ENCODE results near the gene DOC2B.
"Not testable (repeated sequence)": the region's sequence is repeated elsewhere in the genome, so short reads cannot be mapped to it uniquely, and the experiment has no call there.

Gene DOC2B

GRCh38 chr17:205148-205669 lies 23.8 kb upstream of the DOC2B start:
- Histone ChIP-seq H3K79me2 (no peaks in the 10 kb centered on the region), H3K9me3 (ENCODE audit: control insufficient read depth, low read length) (no peaks in the 10 kb centered on the region), H2AFZ (no peak overlapping the region), H3K4me1 (no peaks in the 10 kb centered on the region), H3K27me3 (ENCODE audit: control insufficient read depth, insufficient read depth, low read length) (no peaks in the 10 kb centered on the region), H3K36me3 (ENCODE audit: control insufficient read depth, insufficient read depth, low read length) (no peaks in the 10 kb centered on the region), H3K4me3 (ENCODE audit: low read depth, low read length) (no peak overlapping the region), H3K9ac (no peak overlapping the region), H3K27ac (no peak overlapping the region), H3K4me2 (ENCODE audit: low read length) (no peak overlapping the region)
- TF ChIP-seq, protein P1, sequence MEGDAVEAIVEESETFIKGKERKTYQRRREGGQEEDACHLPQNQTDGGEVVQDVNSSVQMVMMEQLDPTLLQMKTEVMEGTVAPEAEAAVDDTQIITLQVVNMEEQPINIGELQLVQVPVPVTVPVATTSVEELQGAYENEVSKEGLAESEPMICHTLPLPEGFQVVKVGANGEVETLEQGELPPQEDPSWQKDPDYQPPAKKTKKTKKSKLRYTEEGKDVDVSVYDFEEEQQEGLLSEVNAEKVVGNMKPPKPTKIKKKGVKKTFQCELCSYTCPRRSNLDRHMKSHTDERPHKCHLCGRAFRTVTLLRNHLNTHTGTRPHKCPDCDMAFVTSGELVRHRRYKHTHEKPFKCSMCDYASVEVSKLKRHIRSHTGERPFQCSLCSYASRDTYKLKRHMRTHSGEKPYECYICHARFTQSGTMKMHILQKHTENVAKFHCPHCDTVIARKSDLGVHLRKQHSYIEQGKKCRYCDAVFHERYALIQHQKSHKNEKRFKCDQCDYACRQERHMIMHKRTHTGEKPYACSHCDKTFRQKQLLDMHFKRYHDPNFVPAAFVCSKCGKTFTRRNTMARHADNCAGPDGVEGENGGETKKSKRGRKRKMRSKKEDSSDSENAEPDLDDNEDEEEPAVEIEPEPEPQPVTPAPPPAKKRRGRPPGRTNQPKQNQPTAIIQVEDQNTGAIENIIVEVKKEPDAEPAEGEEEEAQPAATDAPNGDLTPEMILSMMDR (IDR thresholded peaks at IDR 0.05) = no peak

DNA sequence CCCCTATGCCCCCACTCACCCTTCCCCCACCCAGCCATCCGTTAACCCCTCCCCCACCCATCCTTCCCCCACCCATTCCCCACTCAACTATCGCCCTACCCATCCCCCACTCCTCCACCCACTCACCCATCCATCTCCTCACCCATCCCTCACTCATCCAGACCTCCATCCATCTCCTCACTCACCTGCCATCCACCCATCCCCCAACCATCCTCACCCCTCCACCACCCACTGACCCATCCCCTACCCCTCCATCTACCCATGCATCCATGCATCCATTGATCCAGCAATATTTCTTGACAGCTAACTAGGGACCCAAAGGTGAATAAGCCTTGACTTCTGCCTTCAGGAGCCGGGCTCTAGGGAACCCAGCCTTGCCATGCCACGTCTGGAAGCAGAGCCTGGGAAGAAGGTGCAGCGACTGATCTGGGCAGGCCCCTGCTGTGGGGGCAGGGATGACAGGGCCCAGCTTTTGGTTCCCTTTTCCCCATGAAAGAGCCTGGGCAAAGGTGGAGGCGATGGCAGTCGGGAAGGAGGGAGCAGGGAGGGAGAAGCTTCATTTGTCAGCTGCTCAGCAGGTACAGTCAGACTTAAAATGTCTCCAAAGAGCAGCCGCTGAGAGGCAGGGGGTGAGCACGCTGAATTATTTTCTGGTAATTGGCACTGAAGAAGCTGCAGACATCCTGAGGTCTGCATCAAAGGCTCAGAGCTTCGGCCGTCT lies 23.1 kb upstream of the DOC2B start:
- H3K4me2 ChIP-seq (ENCODE audit: low read length) = no peak overlapping the region
- TF ChIP-seq, protein P1 (IDR thresholded peaks at IDR 0.05) = no peak
- no peak overlapping the region for H2AFZ ChIP-seq
- H3K36me3 ChIP-seq (ENCODE audit: control insufficient read depth, insufficient read depth, low read length) = no peaks in the 10 kb centered on the region
- H3K27ac ChIP-seq = no peak overlapping the region
- H3K9ac ChIP-seq = no peak overlapping the region
- H3K4me3 ChIP-seq (ENCODE audit: low read depth, low read length) = no peak overlapping the region
- no peaks in the 10 kb centered on the region for H3K79me2 ChIP-seq
- no peaks in the 10 kb centered on the region for H3K4me1 ChIP-seq
- no peaks in the 10 kb centered on the region for H3K9me3 ChIP-seq (ENCODE audit: control insufficient read depth, low read length)
- H3K27me3 ChIP-seq (ENCODE audit: control insufficient read depth, insufficient read depth, low read length) = no peaks in the 10 kb centered on the region

DNA sequence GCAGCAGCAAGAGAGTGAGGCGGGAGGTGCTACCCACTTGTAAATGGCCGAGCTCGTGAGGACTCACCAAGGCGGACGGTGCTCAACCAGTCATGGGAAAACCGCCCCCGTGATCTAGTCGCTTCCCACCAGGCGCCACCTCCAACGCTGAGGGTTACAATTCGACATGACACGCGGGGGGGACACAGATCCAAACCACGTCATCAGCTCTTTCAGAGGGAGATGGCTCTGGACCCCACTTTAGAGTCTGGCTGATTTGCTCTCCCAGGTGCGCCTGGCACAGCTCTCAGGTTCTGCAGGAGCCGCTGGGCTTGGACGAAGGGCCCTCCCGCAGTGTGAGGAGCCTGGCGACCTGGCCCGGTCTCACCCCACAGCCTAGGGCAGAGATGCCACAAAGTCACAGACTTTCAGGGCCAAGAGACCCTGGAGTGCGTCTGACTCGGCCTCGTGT lies 21.1 kb upstream of the DOC2B start:
- TF ChIP-seq, protein P1 (IDR thresholded peaks at IDR 0.05) = no peak
- H3K9me3 ChIP-seq (ENCODE audit: control insufficient read depth, low read length) = no peaks in the 10 kb centered on the region
- H3K36me3 ChIP-seq (ENCODE audit: control insufficient read depth, insufficient read depth, low read length) = no peaks in the 10 kb centered on the region
- H3K27me3 ChIP-seq (ENCODE audit: control insufficient read depth, insufficient read depth, low read length) = peaks cover 1% of the 10 kb centered on the region
- no peaks in the 10 kb centered on the region for H3K79me2 ChIP-seq
- no peak overlapping the region for H3K9ac ChIP-seq
- no peak overlapping the region for H3K4me2 ChIP-seq (ENCODE audit: low read length)
- no peak overlapping the region for H3K27ac ChIP-seq
- no peak overlapping the region for H2AFZ ChIP-seq
- H3K4me3 ChIP-seq (ENCODE audit: low read depth, low read length) = no peak overlapping the region
- no peaks in the 10 kb centered on the region for H3K4me1 ChIP-seq

DNA sequence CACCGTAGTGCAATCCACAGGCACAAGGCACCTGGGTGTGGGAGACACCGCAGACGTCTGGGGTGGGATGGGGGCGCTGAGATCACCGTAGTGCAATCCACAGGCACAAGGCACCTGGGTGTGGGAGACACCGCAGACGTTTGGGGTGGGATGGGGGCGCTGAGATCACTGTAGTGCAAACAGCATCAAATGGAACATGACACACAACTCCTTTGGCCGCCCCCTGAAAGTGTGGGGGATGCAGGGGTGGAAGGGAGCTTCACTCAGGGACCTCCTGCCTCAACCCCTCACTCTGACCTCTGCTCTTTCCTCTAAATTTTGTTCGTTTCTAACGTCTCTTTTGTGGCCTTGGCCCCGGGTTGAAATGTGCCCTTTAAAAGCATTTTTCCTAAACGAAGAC lies 20.3 kb upstream of the DOC2B start:
- not testable (repeated sequence) for H3K27ac ChIP-seq; H3K36me3 ChIP-seq (ENCODE audit: control insufficient read depth, insufficient read depth, low read length); H3K79me2 ChIP-seq; H3K9ac ChIP-seq; H3K4me3 ChIP-seq (ENCODE audit: low read depth, low read length); H2AFZ ChIP-seq; H3K27me3 ChIP-seq (ENCODE audit: control insufficient read depth, insufficient read depth, low read length); H3K4me1 ChIP-seq; H3K4me2 ChIP-seq (ENCODE audit: low read length); H3K9me3 ChIP-seq (ENCODE audit: control insufficient read depth, low read length)

DNA sequence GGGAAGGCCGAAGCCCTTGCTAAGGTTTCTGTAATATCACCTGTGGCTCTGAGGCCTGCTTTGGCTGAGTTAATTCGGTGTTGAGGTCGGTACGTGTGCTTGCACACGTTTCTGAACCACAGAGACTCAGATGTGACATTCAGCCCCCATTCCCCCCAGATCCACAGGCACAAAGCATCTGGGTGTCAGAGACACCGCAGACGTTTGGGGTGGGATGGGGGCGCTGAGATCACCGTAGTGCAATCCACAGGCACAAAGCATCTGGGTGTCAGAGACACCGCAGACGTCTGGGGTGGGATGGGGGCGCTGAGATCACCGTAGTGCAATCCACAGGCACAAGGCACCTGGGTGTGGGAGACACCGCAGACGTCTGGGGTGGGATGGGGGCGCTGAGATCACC lies 19.8 kb upstream of the DOC2B start:
- not testable (repeated sequence) for H3K27ac ChIP-seq; H3K36me3 ChIP-seq (ENCODE audit: control insufficient read depth, insufficient read depth, low read length); H3K9me3 ChIP-seq (ENCODE audit: control insufficient read depth, low read length); H3K4me1 ChIP-seq; H3K4me2 ChIP-seq (ENCODE audit: low read length); H3K4me3 ChIP-seq (ENCODE audit: low read depth, low read length); H2AFZ ChIP-seq; H3K79me2 ChIP-seq; H3K27me3 ChIP-seq (ENCODE audit: control insufficient read depth, insufficient read depth, low read length); H3K9ac ChIP-seq

All from parathyroid adenoma (tissue), 2 donors.